SK-N-SH treated with all-trans-retinoic acid at 6 μM for 48 hours (cell line): Measurements from ENCODE around the gene PLXNA4.

ENCODE experiments used
- CREB5 ChIP-seq: fragments of 250-450 bp; sonication (Bioruptor Pico); IDR thresholded peaks from 2 replicates; pipeline ENCODE4 v1.5.1; 2020; ENCODE audit warnings: low read depth, mild to moderate bottlenecking, moderate library complexity
- GLIS3 ChIP-seq: fragments of 250-450 bp; sonication (Bioruptor Pico); IDR thresholded peaks from 2 replicates; pipeline ENCODE4 v1.5.0; 2020; ENCODE audit warnings: mild to moderate bottlenecking, moderate library complexity
- ISL1 ChIP-seq: fragments of 250-450 bp; sonication (Bioruptor Pico); IDR thresholded peaks from 2 replicates; pipeline ENCODE4 v2.1.2; 2022; ENCODE audit warnings: mild to moderate bottlenecking, moderate library complexity
- OSR1 ChIP-seq: fragments of 250-450 bp; sonication (Bioruptor Pico); IDR thresholded peaks from 2 replicates; pipeline ENCODE4 v1.8.0; 2022; ENCODE audit warnings: moderate library complexity, mild to moderate bottlenecking, inconsistent platforms
- PATZ1 ChIP-seq: fragments of 250-450 bp; sonication (Bioruptor Pico); IDR thresholded peaks from 2 replicates; pipeline ENCODE4 v1.8.0; 2020; ENCODE audit warnings: mild to moderate bottlenecking, moderate library complexity, borderline replicate concordance
- RARB ChIP-seq: fragments of 250-450 bp; sonication (Bioruptor Pico); IDR thresholded peaks from 2 replicates; pipeline ENCODE4 v1.8.0; 2021; ENCODE audit warnings: mild to moderate bottlenecking, moderate library complexity
- TSHZ2 ChIP-seq: fragments of 250-450 bp; sonication (Bioruptor Pico); IDR thresholded peaks from 2 replicates; pipeline ENCODE4 v1.5.0; 2020; ENCODE audit warnings: mild to moderate bottlenecking, moderate library complexity
- ZFP3 ChIP-seq: fragments of 250-450 bp; sonication (Bioruptor Pico); IDR thresholded peaks from 2 replicates; pipeline ENCODE4 v1.5.0; 2020; ENCODE audit warnings: mild to moderate bottlenecking, moderate library complexity

- TF ChIP-seq CREB5 (CRISPR knock-in tag): no peak
- no peak for TF ChIP-seq GLIS3
- no peak for TF ChIP-seq RARB (CRISPR knock-in tag)
- no peak for TF ChIP-seq ZFP3 (CRISPR knock-in tag)
- no peak for TF ChIP-seq TSHZ2 (CRISPR knock-in tag)
- TF ChIP-seq ISL1 (CRISPR knock-in tag): no peak
- no peak for TF ChIP-seq OSR1
- TF ChIP-seq PATZ1 (CRISPR knock-in tag): no peak
Observed at GRCh38 chr7:132546366-132547127, 29.7 kb downstream of the PLXNA4 start.
